ENCODE data around the gene RGL3.
"Not testable (repeated sequence)": the region's sequence is repeated elsewhere in the genome, so short reads cannot be mapped to it uniquely, and the experiment has no call there.

Gene RGL3

GRCh38 chr19:11390933-11391680 lies 28.0 kb downstream of the RGL3 start:
- H3K9me3 ChIP-seq (ENCODE audit: control insufficient read depth, insufficient read depth, low read length), result no peaks in the 10 kb centered on the region
- 0 out of 2 replicates have a peak, but pooled peaks cover 4% of the 10 kb centered on the region for H3K4me1 ChIP-seq (ENCODE audit: control insufficient read depth, insufficient read depth, low read length)
- 0 out of 2 replicates have a peak, but pooled peaks cover 4% of the 10 kb centered on the region for H3K36me3 ChIP-seq (ENCODE audit: control insufficient read depth, insufficient read depth, low read length)
- H3K4me3 ChIP-seq (ENCODE audit: low read depth, low read length), result no peak overlapping the region
- H3K27ac ChIP-seq (ENCODE audit: low read depth, low read length), result no peak overlapping the region
- H3K27me3 ChIP-seq (ENCODE audit: control insufficient read depth, insufficient read depth, low read length), result no peaks in the 10 kb centered on the region
- H3K9ac ChIP-seq (ENCODE audit: low read depth, low read length), result no peak overlapping the region

GRCh38 chr19:11390359-11390758 lies 28.8 kb downstream of the RGL3 start:
- Histone ChIP-seq H3K4me3 (ENCODE audit: low read depth, low read length) (no peak overlapping the region), H3K4me1 (ENCODE audit: control insufficient read depth, insufficient read depth, low read length) (0 out of 2 replicates have a peak, but pooled peaks cover 4% of the 10 kb centered on the region), H3K9ac (ENCODE audit: low read depth, low read length) (no peak overlapping the region), H3K27ac (ENCODE audit: low read depth, low read length) (no peak overlapping the region), H3K36me3 (ENCODE audit: control insufficient read depth, insufficient read depth, low read length) (0 out of 2 replicates have a peak, but pooled peaks cover 4% of the 10 kb centered on the region), H3K9me3 (ENCODE audit: control insufficient read depth, insufficient read depth, low read length) (no peaks in the 10 kb centered on the region), H3K27me3 (ENCODE audit: control insufficient read depth, insufficient read depth, low read length) (no peaks in the 10 kb centered on the region)

GRCh38 chr19:11387162-11388034 lies 31.7 kb downstream of the RGL3 start:
- Histone ChIP-seq H3K36me3 (ENCODE audit: control insufficient read depth, insufficient read depth, low read length) (no peaks in the 10 kb centered on the region), H3K27ac (ENCODE audit: low read depth, low read length) (no peak overlapping the region), H3K27me3 (ENCODE audit: control insufficient read depth, insufficient read depth, low read length) (no peaks in the 10 kb centered on the region), H3K9me3 (ENCODE audit: control insufficient read depth, insufficient read depth, low read length) (no peaks in the 10 kb centered on the region), H3K4me1 (ENCODE audit: control insufficient read depth, insufficient read depth, low read length) (no peaks in the 10 kb centered on the region), H3K4me3 (ENCODE audit: low read depth, low read length) (no peak overlapping the region), H3K9ac (ENCODE audit: low read depth, low read length) (no peak overlapping the region)

- Histone ChIP-seq H3K9me3 (ENCODE audit: control insufficient read depth, insufficient read depth, low read length) (no peaks in the 10 kb centered on the region), H3K27me3 (ENCODE audit: control insufficient read depth, insufficient read depth, low read length) (no peaks in the 10 kb centered on the region), H3K36me3 (ENCODE audit: control insufficient read depth, insufficient read depth, low read length) (no peaks in the 10 kb centered on the region), H3K4me1 (ENCODE audit: control insufficient read depth, insufficient read depth, low read length) (no peaks in the 10 kb centered on the region; the same call in 1 of the 2 replicates), H3K9ac (ENCODE audit: low read depth, low read length) (no peak overlapping the region), H3K27ac (ENCODE audit: low read depth, low read length) (no peak overlapping the region), H3K4me3 (ENCODE audit: low read depth, low read length) (no peak overlapping the region)
Measured at GRCh38 chr19:11384778-11385129, 34.4 kb downstream of the RGL3 start.

GRCh38 chr19:11383706-11384048 lies 35.4 kb downstream of the RGL3 start:
- H3K27me3 ChIP-seq (ENCODE audit: control insufficient read depth, insufficient read depth, low read length), result no peaks in the 10 kb centered on the region
- no peaks in the 10 kb centered on the region for H3K9me3 ChIP-seq (ENCODE audit: control insufficient read depth, insufficient read depth, low read length)
- no peak overlapping the region for H3K9ac ChIP-seq (ENCODE audit: low read depth, low read length)
- H3K27ac ChIP-seq (ENCODE audit: low read depth, low read length), result no peak overlapping the region
- no peaks in the 10 kb centered on the region for H3K36me3 ChIP-seq (ENCODE audit: control insufficient read depth, insufficient read depth, low read length)
- peak overlapping the region; percentile 70 for H3K4me3 ChIP-seq (ENCODE audit: low read depth, low read length)
- H3K4me1 ChIP-seq (ENCODE audit: control insufficient read depth, insufficient read depth, low read length), result no peaks in the 10 kb centered on the region; the same call in 1 of the 2 replicates

GRCh38 chr19:11382898-11383705 lies 36.0 kb downstream of the RGL3 start:
- H3K36me3 ChIP-seq (ENCODE audit: control insufficient read depth, insufficient read depth, low read length), result 0 out of 2 replicates have a peak, but pooled peaks cover under 1% of the 10 kb centered on the region
- no peaks in the 10 kb centered on the region for H3K27me3 ChIP-seq (ENCODE audit: control insufficient read depth, insufficient read depth, low read length)
- no peaks in the 10 kb centered on the region; the same call in 1 of the 2 replicates for H3K4me1 ChIP-seq (ENCODE audit: control insufficient read depth, insufficient read depth, low read length)
- H3K9me3 ChIP-seq (ENCODE audit: control insufficient read depth, insufficient read depth, low read length), result no peaks in the 10 kb centered on the region
- H3K9ac ChIP-seq (ENCODE audit: low read depth, low read length), result peak overlapping the region; percentile 17; the same call in 1 of the 2 replicates
- no peak overlapping the region for H3K27ac ChIP-seq (ENCODE audit: low read depth, low read length)
- peak overlapping the region; percentile 70 for H3K4me3 ChIP-seq (ENCODE audit: low read depth, low read length)

GRCh38 chr19:11380653-11381537 lies 38.2 kb downstream of the RGL3 start:
- Histone ChIP-seq H3K9me3 (ENCODE audit: control insufficient read depth, insufficient read depth, low read length) (no peaks in the 10 kb centered on the region), H3K9ac (ENCODE audit: low read depth, low read length) (peak overlapping the region; percentile 52; the same call in 1 of the 2 replicates)

GRCh38 chr19:11379857-11380350 lies 39.2 kb downstream of the RGL3 start:
- no peak overlapping the region for H3K9ac ChIP-seq (ENCODE audit: low read depth, low read length)
- H3K4me3 ChIP-seq (ENCODE audit: low read depth, low read length), result peak overlapping the region; percentile 80; the same call in 1 of the 2 replicates
- no peaks in the 10 kb centered on the region for H3K9me3 ChIP-seq (ENCODE audit: control insufficient read depth, insufficient read depth, low read length)
- H3K27me3 ChIP-seq (ENCODE audit: control insufficient read depth, insufficient read depth, low read length), result no peaks in the 10 kb centered on the region
- peaks cover 3% of the 10 kb centered on the region for H3K4me1 ChIP-seq (ENCODE audit: control insufficient read depth, insufficient read depth, low read length)
- no peak overlapping the region for H3K27ac ChIP-seq (ENCODE audit: low read depth, low read length)
- peaks cover 13% of the 10 kb centered on the region for H3K36me3 ChIP-seq (ENCODE audit: control insufficient read depth, insufficient read depth, low read length)

More at GRCh38 chr19:11380653-11381537, 38.2 kb downstream of the RGL3 start:
- no peaks in the 10 kb centered on the region for H3K27me3 ChIP-seq (ENCODE audit: control insufficient read depth, insufficient read depth, low read length)
- no peaks in the 10 kb centered on the region; the same call in 1 of the 2 replicates for H3K4me1 ChIP-seq (ENCODE audit: control insufficient read depth, insufficient read depth, low read length)
- peak overlapping the region; percentile 80 for H3K4me3 ChIP-seq (ENCODE audit: low read depth, low read length)
- H3K36me3 ChIP-seq (ENCODE audit: control insufficient read depth, insufficient read depth, low read length), result peaks cover 13% of the 10 kb centered on the region
- H3K27ac ChIP-seq (ENCODE audit: low read depth, low read length), result peak overlapping the region; percentile 84

GRCh38 chr19:11379269-11379845 lies 39.8 kb downstream of the RGL3 start:
- not testable (repeated sequence) for H3K4me3 ChIP-seq (ENCODE audit: low read depth, low read length); H3K9me3 ChIP-seq (ENCODE audit: control insufficient read depth, insufficient read depth, low read length); H3K27me3 ChIP-seq (ENCODE audit: control insufficient read depth, insufficient read depth, low read length); H3K27ac ChIP-seq (ENCODE audit: low read depth, low read length); H3K4me1 ChIP-seq (ENCODE audit: control insufficient read depth, insufficient read depth, low read length); H3K9ac ChIP-seq (ENCODE audit: low read depth, low read length)
- peaks cover 13% of the 10 kb centered on the region for H3K36me3 ChIP-seq (ENCODE audit: control insufficient read depth, insufficient read depth, low read length)
